Right ventricle myocardium superior (tissue), 1 donor: ENCODE data around the gene VPS33B. TPM values are rescaled to one million over a fixed set of nuclear protein-coding genes. Genes with fewer than 3 reads are reported as not detected.
A peak's percentile ranks its signal among the peaks of the same experiment; 100 is the strongest.
"Not testable (repeated sequence)": the region's sequence is repeated elsewhere in the genome, so short reads cannot be mapped to it uniquely, and the experiment has no call there.

Source experiments
- ATAC-seq: fragments of 200-7000 bp; cut with Tn5 transposase; one replicate; pipeline ENCODE4 v1.9.1; 2020; ENCODE audit warnings: mild to moderate bottlenecking; ENCODE audit not compliant: poor library complexity
- DNase-seq: peaks from one replicate; pipeline ENCODE4 v3.0.0-alpha.2; 2020
- intact Hi-C: fragments of 100-400 bp; cut with DNase I; formaldehyde crosslinking; loops from one replicate; pipeline ENCODE4 v1.11.2; 2022
- long read RNA-seq: library from polyadenylated mRNA; unstranded; transcript quantifications from one replicate; pipeline ENCODE4 v2.0.0, GENCODE V29; 2021
- total RNA-seq: library from RNA; stranded (reverse); fragmentation: NEBNext Ultra II Directional; extraction: Animal tissue kit (Norgen Biotek cat#: 25700); gene quantifications from one replicate; pipeline ENCODE4 v1.2.1, GENCODE V29; 2021
- donor health status: DM: no; HTN: yes; CAD: no; lungs with severe emphysema.

VPS33B gene
- total RNA-seq, result 4.4 TPM
- long read RNA-seq, transcript VPS33B-201 (23 exons, 2,767 nt), result major isoform, 12 of 15 reads
- long read RNA-seq, partial matches to known transcripts, result 0 of 15 reads
- long read RNA-seq, other reads (novel, unspliced or antisense), result 3 of 15 reads

GRCh38 chr15:91022075-91022831, at the start of gene VPS33B:
Gene VPS33B, minus strand, starts transcription at chr15:91022594. Its CDS starts 345 bp downstream, at chr15:91022249.
- intact Hi-C loops, result no loop called here
- peak; percentile 96 for ATAC-seq
- peak; percentile 87 for DNase-seq

- intact Hi-C loops, result no loop called here
- ATAC-seq (no peak), DNase-seq (no peak)
Observed at GRCh38 chr15:91072161-91072560, 49.8 kb upstream of the VPS33B start.

DNA sequence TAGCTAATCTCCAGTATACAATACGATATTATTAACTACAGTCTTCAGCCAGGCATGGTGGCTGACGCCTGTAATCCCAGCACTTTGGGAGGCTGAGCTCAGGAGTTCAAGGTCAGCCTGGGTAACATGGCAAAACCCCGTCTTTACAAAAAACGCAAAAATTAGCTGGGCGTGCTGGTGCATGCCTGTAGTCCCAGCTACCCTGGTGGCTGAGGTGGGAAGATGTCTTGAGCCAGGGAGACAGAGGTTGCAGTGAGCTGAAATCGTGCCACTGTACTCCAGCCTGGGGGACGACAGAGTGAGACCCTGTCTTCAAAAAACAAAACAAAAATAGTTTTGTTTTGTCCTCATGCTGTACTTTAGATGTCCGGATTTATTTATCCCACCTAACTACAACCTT, 48.5 kb upstream of the VPS33B start:
- DNase-seq, result no peak
- intact Hi-C loops, result no loop called here
- no peak for ATAC-seq

DNA sequence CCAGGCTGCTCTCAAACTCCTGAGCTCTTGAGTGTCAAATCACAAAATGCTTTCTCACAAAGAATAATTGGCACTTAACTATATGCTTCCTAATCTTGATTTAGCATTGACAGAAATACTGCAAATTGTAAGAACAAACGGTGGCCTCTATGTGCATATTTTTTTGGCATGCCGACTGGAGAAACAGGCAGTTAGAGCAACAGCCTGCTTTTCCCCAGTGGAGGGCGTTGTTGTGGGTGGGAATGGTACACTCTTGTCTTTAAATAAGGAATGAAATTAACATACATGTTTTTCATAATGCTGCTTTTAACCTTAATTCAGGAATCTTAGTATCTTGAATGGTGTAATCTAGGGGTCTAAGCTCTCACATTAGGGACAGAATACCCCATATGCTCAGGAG, 46.6 kb upstream of the VPS33B start:
- intact Hi-C loops, result no loop called here
- DNase-seq (no peak), ATAC-seq (no peak)

DNA sequence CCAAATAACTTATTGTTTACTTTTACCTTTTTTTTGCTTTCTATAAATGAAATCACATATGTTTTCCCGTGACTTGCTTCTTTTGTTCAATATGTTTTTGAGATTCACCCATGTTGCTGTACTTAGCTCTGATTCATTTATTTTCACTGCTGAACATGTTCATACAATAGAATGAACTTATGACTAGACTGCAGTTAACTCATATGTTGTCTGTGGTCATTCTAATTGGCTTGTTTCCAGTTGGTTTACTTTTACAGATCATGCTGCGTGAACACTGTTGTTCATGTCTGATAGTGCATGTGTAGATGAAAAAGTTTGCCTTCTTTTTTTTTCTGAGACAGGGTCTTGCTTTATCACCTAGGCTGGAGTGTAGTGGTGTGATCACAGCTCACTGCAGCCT, 46.0 kb upstream of the VPS33B start:
- DNase-seq, result no peak
- intact Hi-C loops, result no loop called here
- ATAC-seq, result no peak

GRCh38 chr15:91067036-91067435, 44.6 kb upstream of the VPS33B start:
- ATAC-seq (no peak), DNase-seq (no peak)
- intact Hi-C loops, result no loop called here

DNA sequence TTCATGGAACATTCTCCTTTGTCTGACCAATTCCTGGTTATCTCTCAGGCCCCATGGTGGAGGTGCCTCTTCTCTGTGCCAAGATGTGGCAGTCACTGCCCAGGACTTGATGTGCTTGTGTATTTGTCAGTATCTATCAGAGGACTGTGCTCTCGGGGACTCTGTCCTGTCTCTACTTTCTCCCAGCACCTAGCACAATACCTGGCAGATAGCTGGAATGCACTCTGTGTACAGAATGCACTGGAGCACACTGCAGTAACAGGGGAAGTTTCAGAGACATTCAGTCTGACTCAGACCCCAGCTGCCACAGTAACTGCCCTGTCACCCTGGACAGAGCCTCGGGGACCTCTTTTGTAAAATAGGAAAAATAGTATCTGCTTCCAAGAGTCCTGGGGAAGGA, 43.1 kb upstream of the VPS33B start:
- intact Hi-C loops, result no loop called here
- DNase-seq, result no peak
- ATAC-seq, result peak; percentile 15

GRCh38 chr15:91061997-91062396, 39.6 kb upstream of the VPS33B start:
- DNase-seq (no peak), ATAC-seq (no peak)
- intact Hi-C loops, result no loop called here

DNA sequence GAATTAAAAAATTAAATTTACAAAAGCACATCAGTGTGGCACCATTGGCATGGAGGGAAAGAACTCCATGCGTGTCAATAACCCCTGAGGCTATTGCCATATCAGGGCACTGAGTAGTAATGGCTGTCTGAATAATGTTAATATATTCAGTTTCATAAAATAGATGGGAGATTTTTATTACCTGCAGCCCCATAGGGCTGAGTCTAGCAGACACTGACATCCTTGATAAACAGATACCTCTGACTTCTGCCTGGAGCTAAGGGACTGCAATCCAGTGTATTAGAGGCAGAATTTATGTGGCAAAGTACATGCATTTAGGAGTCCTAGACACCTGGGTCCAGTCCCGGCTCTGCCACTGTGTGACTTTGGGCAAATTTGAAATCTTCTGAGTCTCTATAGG, 38.8 kb upstream of the VPS33B start:
- intact Hi-C loops, result no loop called here
- DNase-seq, result no peak
- no peak for ATAC-seq

- intact Hi-C loops, result loop anchor here (2.0 to 5.0 kb wide), 2 partner anchors 172 to 215 kb away; no protein-coding TSS in a partner anchor
- DNase-seq (no peak), ATAC-seq (peak; percentile 89)
Observed at GRCh38 chr15:91055548-91056331, 33.3 kb upstream of the VPS33B start.

- ATAC-seq, result no peak
- DNase-seq, result no peak
- intact Hi-C loops, result loop anchor here (5.0 kb wide), 1 partner anchor 172 kb away; no protein-coding TSS in a partner anchor
Observed at GRCh38 chr15:91054816-91055215, 32.4 kb upstream of the VPS33B start.

GRCh38 chr15:91051248-91051647, 28.9 kb upstream of the VPS33B start:
- intact Hi-C loops, result no loop called here
- no peak for DNase-seq
- no peak for ATAC-seq

DNA sequence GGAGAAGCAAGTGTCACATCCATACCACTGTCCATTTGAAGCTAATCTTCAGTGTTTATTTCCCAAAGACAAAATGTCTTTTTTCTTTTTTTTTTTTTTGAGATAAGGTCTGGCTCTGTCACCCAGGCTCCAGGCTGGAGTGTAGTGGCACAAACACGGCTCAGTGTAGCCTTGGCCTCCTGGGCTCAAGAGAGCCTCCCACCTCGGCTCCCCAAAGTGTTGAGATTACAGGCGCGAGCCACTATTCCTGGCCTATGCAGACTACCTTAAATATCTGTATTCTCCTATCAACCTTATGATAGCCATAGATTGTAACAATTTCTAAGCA, 27.7 kb upstream of the VPS33B start:
- intact Hi-C loops, result no loop called here
- DNase-seq (no peak), ATAC-seq (peak; percentile 36)

- intact Hi-C loops, result loop anchor here (5.0 kb wide), 1 partner anchor 87 kb away; no protein-coding TSS in a partner anchor
- DNase-seq (no peak), ATAC-seq (peak; percentile 93)
Observed at GRCh38 chr15:91049378-91050127, 27.2 kb upstream of the VPS33B start.

- intact Hi-C loops, result loop anchor here (5.0 kb wide), 1 partner anchor 85 kb away; no protein-coding TSS in a partner anchor
Observed at GRCh38 chr15:91047545-91048199, 25.3 kb upstream of the VPS33B start.

DNA sequence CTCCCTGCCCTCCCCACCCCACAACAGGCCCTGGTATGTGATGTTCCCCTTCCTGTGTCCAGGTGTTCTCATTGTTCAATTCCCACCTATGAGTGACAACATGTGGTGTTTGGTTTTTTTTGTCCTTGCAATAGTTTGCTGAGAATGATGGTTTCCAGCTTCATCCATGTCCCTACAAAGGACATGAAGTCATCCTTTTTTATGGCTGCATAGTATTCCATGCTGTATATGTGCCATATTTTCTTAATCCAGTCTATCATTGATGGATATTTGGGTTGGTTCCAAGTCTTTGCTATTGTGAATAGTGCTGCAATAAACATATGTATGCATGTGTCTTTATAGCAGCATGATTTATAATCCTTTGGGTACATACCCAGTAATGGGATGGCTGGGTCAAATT, 23.7 kb upstream of the VPS33B start:
- not testable (repeated sequence) for DNase-seq, ATAC-seq
- intact Hi-C loops, result loop anchor here (5.0 kb wide), 1 partner anchor 84 kb away; no protein-coding TSS in a partner anchor

More at GRCh38 chr15:91047545-91048199, 25.3 kb upstream of the VPS33B start:
- ATAC-seq (no peak), DNase-seq (no peak)

DNA sequence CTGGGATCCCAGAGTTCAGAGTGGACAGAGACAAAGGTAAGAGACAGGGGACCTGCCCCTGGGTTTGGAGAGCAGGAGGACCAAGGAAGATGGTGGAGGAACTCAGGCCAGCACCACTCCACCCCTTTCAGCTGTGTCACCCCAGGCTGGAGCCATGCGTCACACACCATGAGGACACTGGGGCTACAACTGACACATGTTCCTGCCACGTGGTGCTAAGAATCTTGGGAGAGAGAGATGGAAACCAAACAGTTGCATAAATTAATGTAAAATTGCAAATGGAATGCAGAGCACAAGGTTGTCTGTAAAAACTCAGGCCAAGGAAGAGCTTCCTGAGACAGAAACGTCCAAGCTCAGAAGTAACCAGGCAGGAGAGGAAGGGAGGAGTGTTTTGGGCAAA, 22.7 kb upstream of the VPS33B start:
- ATAC-seq, result no peak
- intact Hi-C loops, result loop anchor here (5.0 kb wide), 1 partner anchor 83 kb away; no protein-coding TSS in a partner anchor

GRCh38 chr15:91043202-91043874, 20.9 kb upstream of the VPS33B start:
- ATAC-seq, result no peak
- DNase-seq, result no peak
- intact Hi-C loops, result no loop called here

More for the DNA sequence above, 22.7 kb upstream of the VPS33B start:
- no peak for DNase-seq
